Measurements from ENCODE around the gene RNASEH1.

DNA sequence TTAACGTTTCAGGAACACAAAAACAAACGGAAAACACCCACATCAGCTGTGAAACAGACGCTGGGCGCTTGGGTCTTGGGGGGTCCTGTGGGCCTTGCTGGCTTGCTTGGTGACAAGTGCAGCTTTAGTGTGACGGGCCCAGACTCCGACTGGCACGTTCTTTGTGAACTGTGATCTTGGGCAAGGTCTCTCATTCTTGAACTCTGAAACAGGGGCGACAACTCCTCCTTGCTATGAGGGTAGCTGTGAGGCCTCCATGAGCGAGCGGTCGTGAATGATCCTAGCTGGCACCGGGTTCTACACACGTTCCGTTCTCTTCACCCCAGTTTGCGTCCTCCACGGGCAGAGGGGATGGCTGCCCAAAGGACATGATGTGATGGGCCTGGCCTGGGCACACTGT lies 28.1 kb upstream of the RNASEH1 start:
- TF ChIP-seq GATA2 (IDR thresholded peaks at IDR 0.05; ENCODE audit: low read depth, low read length) (no peak), GATA3 (IDR thresholded peaks at IDR 0.05; ENCODE audit: low read depth, low read length) (no peak)
